Posterior vena cava (tissue), 2 donors: ENCODE results near the gene NXPH3. TPM values are rescaled to one million over a fixed set of nuclear protein-coding genes. Genes with fewer than 3 reads are reported as not detected.
A peak's percentile ranks its signal among the peaks of the same experiment; 100 is the strongest.
"Not testable (repeated sequence)": the region's sequence is repeated elsewhere in the genome, so short reads cannot be mapped to it uniquely, and the experiment has no call there.

ENCODE experiments used
- DNase-seq: peaks from one replicate; pipeline ENCODE4 v3.0.0-alpha.2; 2020; ENCODE audit warnings: low spot score
- intact Hi-C, 2 donors: fragments of 100-400 bp; cut with DNase I; formaldehyde crosslinking; loops; one replicate each; pipeline versions ENCODE4 v1.14.1 to v1.14.2; 2022 to 2023
- long read RNA-seq, 2 donors: library from polyadenylated mRNA; unstranded; transcript quantifications; one replicate each; pipeline ENCODE4 v2.0.0, GENCODE V29; 2020 to 2021
- total RNA-seq, 2 donors: library from RNA; stranded (reverse); fragmentation: NEBNext Ultra II Directional; extraction: Animal tissue kit (Norgen Biotek cat#: 25700); gene quantifications; one replicate each; pipeline ENCODE4 v1.2.1, GENCODE V29; 2021
- donor health status: DM: yes; HTN: yes; CAD: no.
- donor health status: DM: yes; HTN: yes; CAD: no.

The NXPH3 gene
- 10 to 100 TPM; 34.8 to 57.1 TPM for total RNA-seq
- long read RNA-seq, donor 1, full-length matches to known transcripts: 18 of 18 reads
- long read RNA-seq, donor 1, partial matches to known transcripts: 0 of 18 reads
- long read RNA-seq, donor 1, other reads (novel, unspliced or antisense): 0 of 18 reads
- long read RNA-seq, donor 2, full-length matches to known transcripts: 54 of 54 reads
- long read RNA-seq, donor 2, partial matches to known transcripts: 0 of 54 reads
- long read RNA-seq, donor 2, other reads (novel, unspliced or antisense): 0 of 54 reads

DNA sequence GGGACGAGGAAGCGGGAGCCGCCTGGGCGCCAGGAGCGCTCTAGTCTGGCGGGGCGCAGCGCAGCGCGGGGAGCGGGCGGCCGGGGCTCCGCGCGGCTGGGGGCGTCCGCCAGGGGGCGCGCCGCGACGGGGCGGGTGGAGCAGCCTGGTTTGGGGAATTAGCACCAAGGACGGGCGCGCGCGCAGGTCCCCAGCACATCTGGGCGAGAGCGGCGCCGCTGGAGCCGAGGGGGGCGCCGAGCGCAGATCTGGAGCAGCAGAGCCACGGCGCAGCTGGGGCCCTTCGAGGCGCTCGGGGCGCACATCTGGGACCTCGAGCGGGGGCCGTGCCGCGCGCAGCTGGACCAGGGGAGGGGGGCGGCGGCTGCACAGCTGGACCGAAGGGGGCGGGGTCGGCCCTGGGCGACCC lies at the start of gene NXPH3:
Gene NXPH3, plus strand, starts transcription at position 193 of the 409 bp plus-strand sequence. CDS start 349 bp downstream, outside the sequence.
- intact Hi-C loops: loop anchor here (5.0 to 10.0 kb wide), 2 partner anchors 37 to 59 kb away; no protein-coding TSS in a partner anchor
- peak; percentile 90 for DNase-seq

DNA sequence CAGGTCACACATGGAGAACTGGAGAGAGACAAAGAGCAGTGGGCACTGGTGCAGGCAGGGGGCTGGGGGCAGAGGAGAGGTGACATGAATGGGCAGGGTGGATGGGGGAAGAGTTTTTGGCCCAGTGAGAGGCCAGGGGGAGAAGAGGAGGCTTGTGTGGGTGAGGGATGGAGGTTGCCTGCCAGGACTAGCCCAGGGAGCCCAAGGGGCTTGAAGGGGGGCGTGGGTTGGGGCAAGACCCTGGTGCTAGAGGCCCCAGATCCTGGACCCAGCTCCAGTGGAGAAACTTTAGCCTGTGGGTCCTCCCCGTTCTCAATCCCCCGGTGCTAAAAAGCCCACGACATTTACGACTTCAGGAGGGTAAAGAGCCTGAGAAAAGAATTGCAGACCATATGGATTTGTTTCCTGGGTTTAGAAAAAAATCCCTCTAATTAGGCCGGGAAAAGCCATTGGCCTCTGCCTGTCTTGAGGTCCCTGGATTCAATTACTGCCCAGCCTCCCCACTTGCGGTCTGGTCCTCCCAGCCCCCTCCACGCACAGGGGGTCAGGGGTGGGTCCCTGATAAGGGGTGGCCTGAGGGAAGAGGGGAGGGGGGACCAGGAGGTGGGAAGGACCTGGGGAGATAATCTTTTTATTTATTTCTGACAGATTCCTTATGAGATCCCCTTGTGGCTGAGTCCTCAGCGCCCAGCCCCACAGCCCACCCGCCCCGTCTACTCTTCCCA lies 47.6 kb upstream of the NXPH3 start:
- no peak for DNase-seq

DNA sequence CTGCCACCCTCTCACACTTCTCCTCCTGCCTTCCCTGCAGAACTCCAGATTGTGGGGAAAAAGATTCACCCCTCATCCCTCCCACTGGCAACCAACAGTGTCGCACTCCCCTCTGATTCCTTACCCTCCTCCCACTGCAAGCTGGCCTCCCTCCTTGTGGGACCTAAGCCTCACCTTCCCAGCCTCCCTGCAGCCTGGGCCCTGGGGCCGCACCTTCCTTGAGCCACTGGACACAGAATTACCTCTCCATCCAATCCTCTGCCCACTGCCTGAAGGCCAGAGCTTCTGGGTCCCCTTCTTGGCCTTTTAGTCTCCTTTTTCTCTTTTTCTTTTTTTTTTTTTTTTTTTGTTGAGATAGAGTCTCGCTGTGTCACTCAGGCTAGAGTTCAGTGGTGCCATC lies 46.7 kb upstream of the NXPH3 start:
- intact Hi-C loops: no loop called here
- DNase-seq: no peak

More for the DNA sequence above, 47.6 kb upstream of the NXPH3 start:
- intact Hi-C loops: no loop called here

DNA sequence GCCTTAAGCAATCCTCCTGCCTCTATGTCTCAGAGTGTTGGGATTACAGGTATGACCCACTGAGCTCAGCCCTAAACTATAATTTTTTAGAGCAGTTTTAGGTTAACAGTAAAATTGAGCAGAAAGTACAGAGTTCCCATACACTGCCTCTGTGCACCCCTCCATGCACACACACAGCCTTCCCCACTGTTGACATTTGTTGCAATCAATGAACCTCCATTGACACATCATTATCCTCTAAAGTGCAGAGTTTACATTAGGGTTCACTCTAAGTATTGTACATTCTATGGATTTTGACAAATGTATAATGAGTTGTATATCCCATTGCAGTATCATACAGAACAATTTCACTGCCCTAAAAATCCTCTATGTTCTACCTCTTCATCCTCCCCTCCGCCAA lies 45.6 kb upstream of the NXPH3 start:
- no peak for DNase-seq
- intact Hi-C loops: no loop called here

DNA sequence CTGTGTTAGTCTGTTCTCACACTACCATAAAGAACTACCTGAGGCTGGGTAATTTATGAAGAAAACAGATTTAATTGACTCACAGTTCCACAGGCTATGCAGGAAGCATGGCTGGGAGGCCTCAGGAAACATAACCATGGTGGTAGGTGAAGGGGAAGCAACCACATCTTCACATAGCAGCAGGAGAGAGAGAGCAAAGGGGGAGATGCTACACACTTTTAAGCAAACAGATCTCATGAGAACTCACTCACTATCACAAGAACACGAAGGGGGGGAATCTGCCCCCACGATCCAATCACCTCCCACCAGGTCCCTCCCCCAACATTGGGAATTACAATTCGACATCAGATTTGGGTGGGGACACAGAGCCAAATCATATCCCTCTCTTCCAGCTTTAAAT lies 31.8 kb upstream of the NXPH3 start:
- DNase-seq: no peak

DNA sequence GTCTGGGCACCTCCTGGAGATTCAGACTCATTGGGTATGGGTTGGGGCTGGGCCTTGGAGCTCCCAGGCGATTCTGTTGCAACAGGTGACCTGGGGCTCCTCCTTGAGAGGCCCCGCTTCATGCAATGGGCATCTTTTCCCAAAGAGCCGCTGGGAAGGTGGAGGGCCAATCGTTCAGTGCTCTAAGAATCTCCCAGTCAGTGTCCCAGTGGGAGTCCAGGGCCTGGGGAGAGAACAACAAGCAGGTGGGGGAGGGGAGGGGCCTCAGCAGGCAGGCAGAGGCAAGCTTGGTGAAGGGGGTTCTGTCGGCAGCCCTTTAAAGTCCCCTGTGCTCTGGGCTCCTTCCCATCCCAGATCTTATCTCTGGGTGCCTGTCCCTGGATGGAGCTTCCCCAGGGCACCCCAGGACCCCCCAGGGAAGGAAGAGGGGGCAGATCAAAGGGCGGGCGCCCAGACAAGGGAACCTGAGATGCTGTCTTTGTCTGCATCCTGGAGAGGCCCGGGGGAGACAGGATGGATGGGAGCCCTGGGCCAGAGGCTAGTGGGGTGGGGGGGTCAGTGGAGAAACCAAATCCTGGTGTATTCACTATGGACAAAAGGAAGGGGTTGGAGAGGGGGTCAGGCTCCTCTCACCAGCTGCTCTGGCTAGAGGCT lies 30.5 kb upstream of the NXPH3 start:
- intact Hi-C loops: no loop called here
- no peak for DNase-seq

More for the DNA sequence above, 31.8 kb upstream of the NXPH3 start:
- intact Hi-C loops: no loop called here

DNA sequence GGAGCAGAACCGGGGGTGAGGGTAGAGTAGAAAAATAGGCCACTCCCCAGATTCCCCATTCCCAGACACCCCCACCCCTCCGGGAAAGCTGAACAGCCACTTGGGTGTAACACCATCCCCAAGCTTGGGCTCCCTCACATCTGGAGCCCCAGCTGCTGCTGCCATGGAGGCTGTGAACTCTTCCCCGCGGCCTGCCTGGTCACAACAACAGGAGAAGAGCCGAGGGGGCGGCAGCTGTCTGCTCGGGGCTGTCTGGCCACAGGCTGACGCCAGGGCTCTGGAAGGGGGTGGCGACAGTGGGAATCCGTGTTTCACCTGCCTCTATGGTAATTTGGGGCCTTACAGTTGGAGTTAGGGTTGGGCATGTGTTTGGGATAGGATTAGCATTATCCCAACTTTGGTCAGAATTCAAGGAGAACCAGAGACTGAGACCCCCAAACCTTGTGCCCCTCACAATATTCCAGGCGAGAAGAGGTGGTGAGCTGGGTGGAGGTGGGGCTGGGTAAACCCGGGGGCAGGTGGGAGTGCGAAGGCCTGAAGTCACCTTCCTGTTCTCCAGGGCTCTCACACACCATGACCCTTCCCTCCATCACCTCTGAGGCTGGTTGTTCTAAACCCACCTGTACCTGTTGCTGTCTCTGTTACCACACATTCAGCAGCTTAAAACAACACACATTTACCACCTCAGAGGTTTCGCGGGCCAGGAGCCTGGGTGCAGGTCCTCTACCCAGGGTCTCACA lies 29.7 kb upstream of the NXPH3 start:
- no peak for DNase-seq
- intact Hi-C loops: no loop called here

DNA sequence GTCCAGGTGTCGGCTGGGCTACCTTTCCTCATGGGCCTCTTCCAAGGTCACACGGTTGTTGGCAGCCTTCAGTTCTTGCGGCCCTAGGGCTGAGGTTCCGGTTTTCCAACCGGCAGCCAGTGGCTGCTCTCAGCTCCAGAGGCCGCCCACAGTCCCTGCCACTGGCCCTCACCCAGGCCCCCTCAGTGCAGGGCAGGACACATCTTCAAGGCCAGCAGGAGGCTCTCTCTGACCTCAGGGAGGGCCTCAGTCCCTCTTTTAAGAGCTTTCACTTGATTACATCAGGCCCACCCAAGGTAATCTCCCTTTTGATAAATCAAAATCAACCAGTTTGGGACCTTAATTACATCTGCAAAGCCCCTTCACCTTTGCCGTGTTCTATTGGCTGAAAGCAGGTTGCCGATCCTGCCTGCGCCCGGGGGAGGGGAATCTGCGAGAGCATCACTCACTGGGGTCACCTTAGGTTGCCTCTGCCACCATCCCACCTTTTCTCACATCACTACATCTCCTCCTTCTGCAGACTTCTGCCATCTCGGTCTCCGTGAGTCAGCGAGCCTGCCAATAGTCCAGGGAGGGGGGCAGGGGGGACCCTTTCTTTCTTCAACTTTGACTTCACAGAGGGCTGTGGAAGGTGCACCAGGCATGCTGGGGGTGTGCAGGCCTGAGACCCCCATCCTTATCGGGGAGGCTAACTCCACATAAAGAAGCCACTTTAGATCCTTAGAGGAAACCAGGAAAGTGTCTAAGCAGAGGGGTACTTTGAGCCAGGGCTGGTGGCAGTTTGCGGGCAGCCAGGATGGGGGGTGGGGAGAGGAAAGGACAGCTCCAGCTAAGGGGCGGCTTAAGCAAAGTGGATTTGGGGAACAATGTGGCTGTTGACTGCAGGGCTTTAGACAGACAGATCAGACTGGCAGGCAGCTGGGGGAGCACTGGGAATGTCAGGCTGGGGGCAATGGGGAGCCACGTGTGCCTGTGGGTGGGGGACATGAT lies 28.8 kb upstream of the NXPH3 start:
- no peak for DNase-seq
- intact Hi-C loops: no loop called here

DNA sequence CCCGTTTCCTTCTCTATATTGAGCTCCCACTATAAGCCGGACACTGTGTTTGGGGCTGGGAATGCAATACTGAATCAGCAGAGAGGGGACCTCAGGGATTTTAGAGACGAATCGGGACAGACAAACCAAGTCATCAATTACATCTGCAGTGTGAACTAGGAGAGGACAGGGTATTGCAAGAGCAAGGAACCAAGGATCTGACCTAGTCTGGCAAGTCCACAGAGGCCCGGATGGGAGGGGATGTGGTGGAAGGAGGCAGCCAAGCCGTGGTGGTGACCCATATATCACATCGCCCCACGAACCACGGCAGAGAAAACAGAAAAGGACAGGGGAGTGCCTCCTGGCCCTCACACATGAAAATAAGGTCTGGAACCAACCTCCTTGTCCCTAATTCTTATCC lies 28.1 kb upstream of the NXPH3 start:
- no peak for DNase-seq
- intact Hi-C loops: no loop called here

DNA sequence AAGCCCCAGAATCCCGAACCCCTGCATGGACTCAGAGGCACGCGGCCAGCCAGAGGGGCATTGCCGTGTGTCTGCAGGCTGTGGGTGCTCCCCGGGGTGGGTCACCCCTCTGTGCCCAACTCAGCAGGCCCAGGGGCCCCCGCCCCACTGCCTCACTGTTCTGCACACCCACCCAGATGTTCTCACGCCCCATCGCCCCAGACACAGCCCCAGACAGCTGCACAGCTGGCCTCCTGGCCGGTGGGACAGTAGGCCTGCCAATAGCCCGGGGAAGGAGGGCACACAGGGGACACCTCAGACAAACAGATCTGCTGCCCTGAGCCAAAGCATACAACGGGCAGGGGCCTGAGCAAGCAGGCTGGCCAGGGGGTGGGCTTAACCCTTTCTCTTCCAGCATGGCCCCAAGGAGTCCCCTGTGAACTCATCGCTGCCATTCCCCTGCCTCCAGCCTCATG lies 27.6 kb upstream of the NXPH3 start:
- intact Hi-C loops: loop anchor here in 1 of 2 donors (2.0 kb wide), 1 partner anchor 113 kb away; no protein-coding TSS in a partner anchor
- DNase-seq: no peak

DNA sequence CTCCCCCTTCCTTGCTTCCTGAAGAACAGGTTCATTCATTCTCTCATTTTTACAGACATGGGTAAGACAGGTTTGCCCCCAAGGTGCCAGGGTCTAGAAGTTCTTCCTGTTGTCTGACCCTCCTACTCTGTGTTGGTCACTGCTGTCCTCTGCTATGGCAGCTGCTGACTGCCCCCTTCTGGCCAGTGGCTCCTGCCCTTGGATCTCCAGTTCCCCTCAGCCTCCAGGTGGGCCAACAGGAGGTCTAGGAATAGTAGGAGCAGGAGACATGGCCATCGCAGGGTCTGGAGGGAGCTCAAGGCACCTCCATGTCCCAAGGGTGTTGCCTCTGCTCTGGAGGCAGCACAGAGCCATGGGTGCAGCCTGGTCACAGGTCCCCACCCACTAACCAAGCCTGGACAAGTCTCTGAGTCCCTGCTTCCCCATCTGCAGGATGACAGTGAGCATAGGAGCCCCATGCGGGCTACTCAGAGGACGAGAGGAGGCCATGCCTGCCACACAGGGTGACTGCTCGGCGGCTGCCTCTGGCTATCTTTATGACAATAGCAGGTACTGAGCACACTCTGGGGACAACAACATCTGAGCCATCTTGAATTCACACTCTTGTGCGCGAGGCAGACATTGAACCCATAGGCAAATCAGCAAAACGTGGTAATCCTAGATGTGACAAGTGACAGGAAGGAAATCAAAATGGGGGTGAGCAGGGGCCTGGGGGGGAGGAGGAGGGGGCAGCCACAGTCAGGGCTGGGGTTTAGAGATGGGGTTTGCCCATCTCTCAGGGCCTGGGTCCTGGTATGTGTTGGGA lies 27.0 kb upstream of the NXPH3 start:
- intact Hi-C loops: loop anchor here in 1 of 2 donors (2.0 kb wide), 1 partner anchor 114 kb away; no protein-coding TSS in a partner anchor
- DNase-seq: no peak

DNA sequence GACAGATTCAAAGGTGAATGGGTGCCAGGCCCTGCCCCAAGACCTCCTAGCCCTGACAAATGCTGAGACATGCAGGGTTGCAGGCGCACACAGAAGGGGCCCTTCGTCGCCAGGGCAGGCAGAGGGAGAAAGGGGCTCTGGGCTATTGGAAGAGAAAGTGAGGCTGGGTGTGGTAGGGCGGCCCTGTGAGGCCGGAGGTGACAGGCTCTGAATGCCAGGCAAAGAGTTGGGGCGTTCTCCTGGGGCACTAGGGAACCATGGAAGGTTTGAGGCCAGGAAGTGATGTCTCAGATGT lies 26.4 kb upstream of the NXPH3 start:
- no peak for DNase-seq
- intact Hi-C loops: loop anchor here in 1 of 2 donors (2.0 kb wide), 1 partner anchor 114 kb away; no protein-coding TSS in a partner anchor

DNA sequence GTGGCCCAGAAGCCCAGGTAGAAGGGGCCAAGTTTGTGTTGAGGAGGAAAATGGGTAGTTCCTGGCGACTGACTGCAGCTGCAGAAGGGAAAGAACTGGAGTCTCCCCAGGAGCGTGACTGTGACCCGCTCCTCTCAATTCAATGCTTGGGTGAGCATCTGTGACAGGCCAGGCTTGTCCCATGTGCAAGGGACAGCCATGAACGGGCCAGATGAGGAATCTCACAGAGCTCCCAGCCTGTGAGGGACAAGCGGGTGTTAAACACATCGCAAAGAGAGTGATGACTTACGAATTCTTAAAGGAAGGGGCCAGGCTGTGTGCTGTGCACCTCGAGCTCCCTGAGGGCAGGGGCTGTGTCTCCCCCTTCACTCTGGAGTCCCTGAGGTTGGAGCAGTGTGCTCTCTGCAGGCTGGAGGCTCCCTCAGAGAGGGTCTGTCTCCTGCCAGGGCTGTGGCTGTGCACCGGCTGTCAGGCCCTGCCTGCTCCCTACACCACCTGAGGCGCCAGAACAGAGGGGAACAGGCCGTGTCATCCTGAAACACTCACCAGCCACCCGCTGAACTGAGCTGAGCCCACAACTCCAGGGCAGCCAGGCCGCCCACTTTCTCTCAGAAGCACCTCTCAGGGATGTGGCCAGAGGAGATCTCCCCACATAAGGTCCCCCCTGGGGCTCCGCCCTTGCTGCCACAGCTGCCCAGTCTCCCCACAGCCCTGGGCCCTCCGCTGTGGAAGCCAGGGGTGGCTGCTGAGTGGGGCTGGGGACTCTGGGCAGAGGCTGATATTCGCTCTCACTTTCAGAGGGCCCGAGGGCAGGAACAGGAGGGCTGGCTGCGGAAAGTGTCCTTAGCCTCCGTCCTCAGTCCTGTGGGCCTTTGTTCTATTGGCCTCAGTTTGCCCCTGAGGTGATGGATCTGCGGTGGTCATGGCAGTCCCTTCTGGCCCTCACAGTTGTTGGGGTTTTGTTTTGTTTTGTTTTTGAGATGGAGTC lies 25.7 kb upstream of the NXPH3 start:
- no peak for DNase-seq
- intact Hi-C loops: loop anchor here (2.0 to 10.0 kb wide), 4 partner anchors 113 to 445 kb away; partner anchors contain the start of gene DLX3 (in 1 of the 2)

DNA sequence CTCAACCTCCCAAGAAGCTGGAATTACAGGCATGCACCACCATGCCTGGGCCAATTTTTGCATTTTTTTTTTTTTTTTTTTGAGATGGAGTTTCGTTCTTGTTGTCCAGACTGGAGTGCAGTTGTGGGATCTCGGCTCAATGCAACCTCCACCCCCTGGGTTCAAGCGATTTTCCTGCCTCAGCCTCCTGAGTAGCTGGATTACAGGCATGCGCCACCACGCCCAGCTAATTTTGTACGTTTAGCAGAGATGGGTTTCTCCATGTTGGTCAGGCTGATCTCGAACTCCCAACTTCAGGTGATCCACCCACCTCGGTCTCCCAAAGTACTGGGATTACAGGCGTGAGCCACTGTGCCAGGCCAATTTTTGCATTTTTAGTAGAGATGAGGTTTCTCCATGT lies 24.9 kb upstream of the NXPH3 start:
- intact Hi-C loops: loop anchor here (5.0 to 10.0 kb wide), 3 partner anchors 113 to 444 kb away; partner anchors contain the start of gene DLX3 (in 1 of the 2)

DNA sequence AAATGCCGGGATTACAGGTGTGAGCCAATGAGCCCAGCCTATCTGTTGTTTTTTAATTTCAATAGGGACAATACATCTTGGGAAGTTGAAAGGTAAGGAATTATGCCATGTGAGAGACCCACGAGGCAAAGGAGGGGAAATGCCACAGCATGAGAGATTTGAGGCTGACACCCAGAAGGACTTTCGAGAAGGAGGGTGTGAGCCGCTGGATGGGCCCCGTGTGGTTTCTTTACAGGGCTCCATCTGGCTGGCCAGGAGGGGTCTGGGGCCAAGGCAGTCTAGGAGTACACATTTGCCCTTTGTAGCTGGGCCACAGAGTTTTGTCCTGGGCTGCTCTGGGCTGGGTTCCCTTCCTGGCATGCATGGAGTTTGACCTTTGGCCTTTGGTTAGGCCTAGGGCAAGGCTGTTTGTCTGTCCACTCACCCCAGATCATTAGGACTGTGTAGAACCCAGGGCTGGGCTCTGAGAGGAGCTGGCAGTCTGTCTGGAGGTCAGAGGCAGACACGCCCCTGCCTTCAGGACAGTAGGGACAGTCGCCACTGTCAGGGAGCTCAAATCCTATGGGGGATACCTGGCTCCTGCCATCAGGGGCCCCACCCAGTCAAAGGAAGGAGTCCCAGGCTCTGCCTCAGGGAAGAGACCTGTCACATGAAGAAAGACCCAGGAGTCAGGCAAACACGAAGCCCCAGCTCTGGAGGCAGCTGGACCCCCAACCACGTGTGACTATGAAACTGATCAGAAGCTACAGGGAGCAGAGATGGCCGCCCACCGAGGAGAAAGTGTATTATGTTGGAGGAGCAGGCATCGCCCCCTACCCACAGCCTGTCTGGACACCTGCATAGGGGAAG lies 24.2 kb upstream of the NXPH3 start:
- intact Hi-C loops: loop anchor here (5.0 to 10.0 kb wide), 3 partner anchors 114 to 443 kb away; partner anchors contain the start of gene DLX3 (in 1 of the 2)

More for the DNA sequence above, 24.9 kb upstream of the NXPH3 start:
- not testable (repeated sequence) for DNase-seq

More for the DNA sequence above, 24.2 kb upstream of the NXPH3 start:
- DNase-seq: no peak
